PC-3 (cell line): ENCODE measurements around the gene RPL29.

Source experiments
- EZH2 ChIP-seq: fragments of 300-600 bp; sonication (generic); IDR thresholded peaks from one replicate; pipeline ENCODE4 v1.6.1; 2017; ENCODE audit warnings: antibody characterized with exemption, mild to moderate bottlenecking, low read length; ENCODE audit not compliant: unreplicated experiment
- EZH2phosphoT487 ChIP-seq: fragments of 300-600 bp; sonication (generic); IDR thresholded peaks from 2 replicates; pipeline ENCODE4 v1.6.1; 2018; ENCODE audit warnings: mild to moderate bottlenecking, antibody characterized with exemption, low read length, borderline replicate concordance
- TF ChIP-seq, protein P1 (sequence below): fragments of 300-600 bp; sonication (generic); conservative IDR thresholded peaks from 2 replicates; pipeline ENCODE4 v1.5.1; 2017; ENCODE audit warnings: antibody characterized with exemption, low read depth, mild to moderate bottlenecking, low read length

DNA sequence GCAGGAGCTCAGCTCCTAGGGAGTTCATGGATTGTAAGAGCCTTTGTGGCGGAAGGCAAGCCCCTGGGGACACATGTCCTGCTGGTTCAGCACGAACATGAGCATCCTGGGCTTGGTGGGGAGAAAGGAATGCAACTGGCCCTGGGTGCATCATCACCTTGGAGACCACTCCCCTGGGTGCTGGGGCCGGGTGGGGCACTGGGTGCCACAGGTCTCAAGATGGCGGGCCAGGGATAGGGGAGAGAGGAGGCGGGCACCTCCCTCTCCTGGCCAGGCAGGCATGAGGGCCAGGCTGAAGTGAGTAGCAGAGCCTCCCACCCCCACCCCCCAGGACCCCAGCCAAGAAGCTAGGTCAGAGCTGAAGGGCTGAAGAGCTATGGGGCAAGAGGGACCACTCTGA is 29.2 kb downstream of the RPL29 start:
- TF ChIP-seq EZH2 (no peak), EZH2phosphoT487 (no peak)
- TF ChIP-seq, protein P1, sequence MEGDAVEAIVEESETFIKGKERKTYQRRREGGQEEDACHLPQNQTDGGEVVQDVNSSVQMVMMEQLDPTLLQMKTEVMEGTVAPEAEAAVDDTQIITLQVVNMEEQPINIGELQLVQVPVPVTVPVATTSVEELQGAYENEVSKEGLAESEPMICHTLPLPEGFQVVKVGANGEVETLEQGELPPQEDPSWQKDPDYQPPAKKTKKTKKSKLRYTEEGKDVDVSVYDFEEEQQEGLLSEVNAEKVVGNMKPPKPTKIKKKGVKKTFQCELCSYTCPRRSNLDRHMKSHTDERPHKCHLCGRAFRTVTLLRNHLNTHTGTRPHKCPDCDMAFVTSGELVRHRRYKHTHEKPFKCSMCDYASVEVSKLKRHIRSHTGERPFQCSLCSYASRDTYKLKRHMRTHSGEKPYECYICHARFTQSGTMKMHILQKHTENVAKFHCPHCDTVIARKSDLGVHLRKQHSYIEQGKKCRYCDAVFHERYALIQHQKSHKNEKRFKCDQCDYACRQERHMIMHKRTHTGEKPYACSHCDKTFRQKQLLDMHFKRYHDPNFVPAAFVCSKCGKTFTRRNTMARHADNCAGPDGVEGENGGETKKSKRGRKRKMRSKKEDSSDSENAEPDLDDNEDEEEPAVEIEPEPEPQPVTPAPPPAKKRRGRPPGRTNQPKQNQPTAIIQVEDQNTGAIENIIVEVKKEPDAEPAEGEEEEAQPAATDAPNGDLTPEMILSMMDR = no peak
